Measurements from ENCODE around the gene IFTAP. TPM values are rescaled to one million over a fixed set of nuclear protein-coding genes. Genes with fewer than 3 reads are reported as not detected.
"Not testable (repeated sequence)": the region's sequence is repeated elsewhere in the genome, so short reads cannot be mapped to it uniquely, and the experiment has no call there.

The IFTAP gene
- total RNA-seq, 2 experiments from 2014 or later, result 4.5 TPM

DNA sequence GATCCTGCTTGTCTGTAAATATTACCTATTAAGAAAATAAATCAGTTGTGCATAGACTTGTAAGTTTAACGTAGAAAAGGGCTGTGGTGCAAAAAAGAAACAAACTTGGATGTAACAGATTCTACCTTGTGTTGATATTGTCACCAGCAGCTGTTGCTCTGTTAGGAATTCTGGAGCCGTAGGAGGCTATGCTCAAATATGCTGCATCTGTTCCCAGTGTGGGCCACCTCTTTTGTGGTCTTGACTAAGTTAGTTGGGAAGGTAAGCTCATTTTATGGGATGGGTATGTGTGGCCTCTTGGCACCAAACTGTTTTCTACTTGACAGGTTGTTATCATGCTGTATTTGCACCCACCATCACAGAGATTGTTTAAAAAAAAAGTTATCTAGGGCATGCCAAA is 33.2 kb downstream of the IFTAP start:
- CTCF ChIA-PET, result interaction anchor here (1.5 kb wide), 1 partner anchor 64 kb away, joined by 5 read pairs; no protein-coding TSS in a partner anchor
- POLR2A ChIA-PET, result no interaction called here

DNA sequence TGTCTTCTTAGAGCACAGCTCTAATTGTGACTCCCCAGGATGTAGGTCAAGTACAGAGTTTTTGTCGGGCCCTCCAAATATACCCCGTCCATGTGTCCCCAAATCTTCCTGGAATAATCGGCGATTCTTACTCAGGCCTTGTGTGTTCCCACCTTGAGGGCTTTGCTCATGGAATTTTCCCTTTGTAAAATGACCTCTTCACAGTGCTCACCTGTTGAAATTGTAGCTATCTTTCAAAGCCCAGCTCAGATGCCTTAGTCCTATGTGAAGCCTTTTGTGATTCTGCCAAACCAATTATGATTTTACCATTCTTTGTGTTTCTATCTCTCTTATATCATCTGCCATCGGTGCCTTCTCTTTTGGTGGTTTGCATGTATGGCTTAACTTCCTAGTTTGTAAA is 33.8 kb downstream of the IFTAP start:
- CTCF ChIA-PET, result interaction anchor here (1.5 kb wide), 1 partner anchor 65 kb away, joined by 5 read pairs; no protein-coding TSS in a partner anchor
- POLR2A ChIA-PET, result no interaction called here

DNA sequence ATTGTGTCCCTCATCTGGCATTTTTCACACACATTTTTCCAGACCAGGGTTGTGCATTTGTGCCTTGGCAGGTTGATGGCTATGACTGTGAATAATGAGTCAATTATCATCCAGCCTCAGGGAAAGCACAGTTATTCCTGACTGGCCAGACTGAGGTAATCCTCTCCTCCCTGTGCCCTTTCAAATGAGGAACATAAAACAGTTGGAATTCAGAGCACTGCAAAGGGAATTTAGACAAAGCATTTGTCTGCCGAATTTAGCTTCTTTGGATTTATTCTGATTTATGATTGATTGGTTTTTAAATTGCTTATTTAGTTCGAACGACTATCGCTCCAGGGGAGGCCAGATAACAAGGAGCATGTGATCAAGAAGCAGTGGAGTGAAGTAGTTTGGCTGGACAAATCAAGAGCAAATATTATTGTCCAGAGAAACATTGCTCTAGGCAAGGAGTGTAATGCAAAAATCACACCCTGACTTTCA is 34.5 kb downstream of the IFTAP start:
- ChIA-PET POLR2A (no interaction called here), CTCF (interaction anchor here (1.5 kb wide), 1 partner anchor 65 kb away, joined by 5 read pairs; no protein-coding TSS in a partner anchor)

DNA sequence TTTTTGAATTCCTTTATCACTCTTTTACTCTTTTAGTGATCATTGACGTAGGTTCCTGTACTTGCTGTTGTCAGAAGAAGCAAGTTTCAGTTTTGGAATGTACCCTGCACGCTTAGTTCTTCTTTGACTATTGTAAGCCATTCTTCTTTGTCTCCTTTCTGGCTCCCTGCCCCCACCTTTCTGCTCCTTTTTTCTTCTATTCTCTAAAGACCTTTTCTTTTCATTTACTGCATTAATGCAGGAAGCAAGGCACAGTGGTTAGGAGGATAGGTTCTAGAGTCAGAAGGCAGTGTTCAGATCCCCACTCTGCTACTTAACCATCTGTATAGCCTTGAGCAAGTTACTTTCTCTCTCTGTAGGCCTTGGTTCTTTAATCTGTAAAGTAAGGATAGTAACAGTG is 37.5 kb downstream of the IFTAP start:
- ChIA-PET POLR2A (no interaction called here), CTCF (no interaction called here)

DNA sequence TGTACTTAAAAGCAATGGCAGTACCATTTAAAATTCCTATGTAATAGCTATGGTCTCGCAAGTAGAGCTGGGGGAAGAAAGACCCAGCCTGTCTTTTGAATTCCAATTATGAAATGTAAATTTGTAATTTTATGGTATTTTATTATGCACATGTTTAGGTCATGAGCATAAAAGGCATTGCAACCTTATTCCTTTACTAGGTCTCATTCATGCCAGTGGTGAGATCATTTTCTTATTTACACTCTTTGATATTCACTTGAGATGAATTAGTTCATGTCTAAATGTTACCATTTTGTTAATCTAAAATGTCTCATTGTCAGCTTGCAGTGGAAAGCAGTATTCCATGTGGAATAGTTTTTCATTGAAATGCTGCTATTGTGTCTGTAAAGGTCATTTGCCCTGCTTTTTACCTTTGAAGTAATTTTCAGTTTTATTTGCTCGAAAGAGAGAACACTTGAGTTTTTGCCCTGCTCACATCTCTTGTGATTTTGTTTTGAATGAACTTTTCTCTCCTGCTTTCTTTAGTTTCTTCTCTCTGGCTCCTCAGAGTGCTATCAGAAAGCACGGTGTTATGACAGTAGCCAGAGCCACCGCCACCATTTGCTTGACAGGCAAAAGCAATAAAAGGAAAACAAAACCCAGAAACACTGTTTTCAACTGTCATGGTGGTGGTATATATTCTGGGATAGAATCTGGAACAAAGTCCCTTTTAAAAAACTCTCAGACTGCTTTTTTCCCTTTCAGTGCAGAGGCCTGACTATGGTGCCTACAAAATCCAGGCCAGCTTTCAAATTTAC is 41.0 kb downstream of the IFTAP start:
- ChIA-PET POLR2A (no interaction called here), CTCF (interaction anchor here (0.6 kb wide), 1 partner anchor 63 kb away, joined by 3 read pairs; no protein-coding TSS in a partner anchor)

DNA sequence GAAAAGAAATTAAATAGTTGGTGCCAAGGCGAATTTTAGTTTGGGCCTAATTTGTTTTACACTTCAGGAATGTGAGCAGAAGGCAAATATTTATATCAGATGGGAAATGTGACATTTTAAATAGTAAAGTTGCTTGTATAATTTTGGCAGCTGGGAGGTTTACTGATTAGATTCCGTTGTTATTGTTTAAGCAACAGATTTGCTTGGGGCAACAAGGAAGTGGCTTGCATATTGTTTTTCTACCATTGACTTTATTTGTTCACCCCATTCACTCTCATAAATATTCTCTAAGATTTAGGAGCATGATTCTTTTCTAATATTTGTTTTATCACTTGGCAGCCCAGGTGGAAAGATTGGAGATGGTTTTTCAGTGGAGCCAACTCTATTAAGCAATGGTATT is 44.3 kb downstream of the IFTAP start:
- POLR2A ChIA-PET, result no interaction called here
- CTCF ChIA-PET, result no interaction called here

DNA sequence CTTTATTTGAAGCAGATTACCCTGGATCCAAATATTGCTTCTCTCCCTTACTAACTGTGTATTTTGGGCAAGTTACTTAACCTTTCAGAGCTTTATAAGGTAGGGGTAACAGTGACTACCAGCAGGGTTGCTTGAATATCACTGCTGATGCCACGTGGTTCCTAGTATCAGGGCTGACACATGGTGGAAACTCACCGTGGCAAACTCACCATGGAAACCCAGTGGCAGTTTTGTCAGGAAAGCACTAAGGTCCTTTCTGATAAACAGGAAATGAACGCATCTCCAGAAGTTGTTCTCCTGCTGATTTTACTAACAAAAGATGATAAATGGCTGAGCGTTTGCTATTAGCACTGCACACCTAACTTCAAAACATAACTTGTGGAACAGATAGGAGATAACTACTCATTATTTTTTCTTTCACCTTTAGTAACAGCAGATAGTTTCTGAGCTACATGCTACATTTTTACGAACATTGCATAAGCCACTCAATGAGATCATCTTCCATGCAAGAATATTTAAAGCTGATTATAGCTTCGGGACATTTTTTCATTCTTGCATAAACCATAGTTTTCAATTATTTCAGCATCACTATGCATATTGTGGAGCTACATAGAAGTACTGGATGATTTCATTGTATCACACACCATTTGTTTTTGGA is 63.4 kb downstream of the IFTAP start:
- ChIA-PET POLR2A (no interaction called here), CTCF (no interaction called here)

DNA sequence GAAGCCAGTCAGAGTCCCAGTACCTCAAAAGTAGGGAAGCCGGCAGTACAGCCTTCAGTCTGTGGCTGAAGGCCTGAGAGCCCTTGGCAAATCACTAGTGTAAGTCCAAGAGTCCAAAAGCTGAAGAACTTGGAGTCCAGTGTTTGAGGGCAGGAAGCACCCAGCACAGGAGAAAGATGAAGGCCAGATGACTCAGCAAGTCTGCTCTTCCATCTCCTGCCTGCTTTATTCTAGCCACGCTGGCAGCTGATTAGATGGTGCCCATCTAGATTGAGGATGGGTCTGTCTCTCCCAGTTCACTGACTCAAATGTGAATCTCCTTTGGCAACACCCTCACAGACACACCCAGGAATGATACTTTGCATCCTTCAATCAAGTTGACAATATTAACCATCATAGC is 67.1 kb downstream of the IFTAP start:
- POLR2A ChIA-PET, result not testable (repeated sequence)
- CTCF ChIA-PET, result interaction anchor here (1.1 kb wide), 1 partner anchor 98 kb away, joined by 3 read pairs; no protein-coding TSS in a partner anchor

DNA sequence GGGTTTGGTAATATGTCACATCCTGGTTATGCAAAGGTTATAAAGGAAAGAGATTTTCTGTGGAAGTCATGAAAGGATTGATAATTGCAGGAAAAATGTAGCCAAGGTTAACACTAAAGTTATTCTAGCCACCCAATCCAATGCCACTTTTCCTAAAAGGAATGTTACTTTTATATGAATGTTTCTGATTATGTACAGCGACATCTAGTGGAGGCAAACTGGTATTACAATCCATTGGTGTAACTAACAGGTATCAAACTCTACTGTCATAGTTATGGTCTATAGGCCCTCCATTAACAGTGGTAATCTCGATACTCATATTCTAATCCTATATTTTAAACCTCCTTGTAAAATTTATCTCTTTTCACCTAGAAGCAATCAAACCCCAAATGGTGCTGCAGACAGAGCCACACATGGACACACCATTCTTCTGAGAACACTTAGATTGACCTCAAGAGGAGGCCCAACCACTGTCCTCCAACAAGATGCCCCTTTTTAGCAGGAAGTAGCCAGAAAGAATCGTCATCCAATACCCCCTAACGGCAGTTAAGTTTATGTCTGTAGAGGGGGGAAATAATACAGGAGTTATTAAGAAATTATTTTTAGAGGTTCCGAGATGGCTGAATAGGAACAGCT is 78.6 kb downstream of the IFTAP start:
- CTCF ChIA-PET, result interaction anchor here (2.6 kb wide), 1 partner anchor 108 kb away, joined by 13 read pairs; no protein-coding TSS in a partner anchor
- POLR2A ChIA-PET, result no interaction called here

DNA sequence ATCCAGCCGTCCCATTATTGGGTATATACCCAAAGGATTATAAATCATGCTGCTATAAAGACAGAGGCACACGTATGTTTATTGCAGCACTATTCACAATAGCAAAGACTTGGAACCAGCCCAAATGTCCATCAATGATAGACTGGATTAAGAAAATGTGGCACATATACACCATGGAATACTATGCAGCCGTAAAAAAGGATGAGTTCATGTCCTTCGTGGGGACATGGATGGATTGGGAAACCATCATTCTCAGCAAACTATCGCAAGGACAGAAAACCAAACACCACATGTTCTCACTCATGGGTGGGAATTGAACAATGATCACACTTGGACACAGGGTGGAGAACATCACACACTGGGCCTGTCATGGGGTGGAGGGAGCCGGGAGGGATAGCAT is 85.2 kb downstream of the IFTAP start:
- POLR2A ChIA-PET, CTCF ChIA-PET: not testable (repeated sequence)

DNA sequence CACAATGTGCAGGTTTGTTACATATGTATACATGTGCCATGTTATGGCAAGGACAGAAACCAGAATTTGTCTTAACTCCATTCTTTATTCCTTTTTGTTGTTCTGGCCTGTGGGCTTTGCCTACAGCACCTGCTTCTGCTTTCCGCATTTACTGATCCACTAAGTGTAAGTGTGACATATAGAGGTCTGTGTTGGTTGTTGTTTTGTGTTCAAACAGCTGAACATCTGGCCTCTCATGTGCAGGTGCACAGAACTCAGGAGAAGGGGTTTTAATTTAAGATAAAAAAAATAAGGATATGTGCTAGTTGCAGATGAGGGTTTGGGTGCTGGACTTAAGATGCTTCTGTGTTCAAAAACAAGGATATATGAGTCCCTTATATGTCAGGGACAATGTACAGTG is 89.5 kb downstream of the IFTAP start:
- CTCF ChIA-PET, result no interaction called here
- POLR2A ChIA-PET, result no interaction called here

DNA sequence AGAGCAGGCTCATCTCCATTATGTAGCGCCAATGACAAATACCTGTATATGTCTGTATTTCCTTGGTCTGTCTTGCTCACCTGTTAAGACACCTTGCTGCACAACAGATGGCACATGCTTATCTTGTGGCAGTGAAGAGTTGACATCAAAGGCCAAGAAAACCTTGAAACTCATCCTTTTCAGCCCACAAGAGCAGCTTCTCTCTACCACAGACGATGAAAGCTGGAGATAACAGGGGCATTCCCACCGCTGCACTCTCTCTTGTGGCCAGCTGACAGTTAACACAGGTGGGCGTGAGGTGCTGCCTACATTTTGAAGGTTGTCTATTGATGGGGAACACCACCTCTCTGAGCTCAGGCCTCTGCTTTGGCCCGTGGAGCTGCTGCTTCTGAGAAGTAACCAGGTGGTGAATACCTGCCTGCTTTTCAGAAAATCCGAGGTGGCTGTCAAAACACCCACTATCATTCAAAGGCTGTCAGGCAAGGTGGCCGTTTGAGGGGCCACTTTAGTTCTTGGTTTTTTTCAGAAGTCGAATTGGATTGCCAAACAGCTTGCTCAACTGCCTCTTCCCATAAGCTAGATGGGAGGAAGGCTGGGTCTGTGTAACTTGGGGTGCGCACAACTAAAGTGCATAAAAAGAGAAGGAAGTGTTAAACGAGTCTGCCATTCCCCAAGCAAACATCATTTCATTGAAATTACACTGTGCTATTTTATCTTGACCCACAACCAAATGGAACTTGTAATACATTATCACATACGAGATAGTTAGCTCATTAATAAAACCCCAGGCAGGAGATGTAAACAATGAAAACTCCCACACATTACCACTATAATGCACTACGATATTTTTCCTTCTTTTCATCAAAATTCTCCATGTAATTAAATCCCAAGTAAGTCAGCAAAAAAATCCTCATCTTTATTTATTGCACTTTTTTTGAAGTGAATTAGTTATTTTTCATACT is 90.8 kb downstream of the IFTAP start:
- CTCF ChIA-PET, result interaction anchor here (0.6 to 1.4 kb wide), 2 partner anchors 33 to 62 kb away, joined by 3 to 4 read pairs; no protein-coding TSS in a partner anchor
- POLR2A ChIA-PET, result no interaction called here

DNA sequence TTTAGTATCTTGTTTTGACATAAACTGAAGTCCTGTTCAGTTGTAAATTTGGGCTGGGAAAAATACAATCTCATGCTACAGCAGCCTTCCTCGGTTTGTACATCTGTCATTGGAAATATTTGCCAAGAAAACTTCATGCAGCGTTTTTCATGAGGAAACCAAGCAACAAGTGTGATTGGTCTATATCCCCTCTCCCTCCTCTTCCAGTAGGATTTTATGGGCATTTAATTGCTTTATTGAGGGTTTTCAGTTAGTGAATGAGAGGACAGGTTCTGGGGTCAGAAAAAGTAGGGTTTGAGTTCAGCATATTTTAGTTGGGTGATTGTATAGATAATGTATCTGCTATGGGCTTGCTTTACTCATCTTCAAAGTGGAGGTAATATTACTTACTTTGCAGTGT is 93.8 kb downstream of the IFTAP start:
- POLR2A ChIA-PET, result no interaction called here
- CTCF ChIA-PET, result no interaction called here

DNA sequence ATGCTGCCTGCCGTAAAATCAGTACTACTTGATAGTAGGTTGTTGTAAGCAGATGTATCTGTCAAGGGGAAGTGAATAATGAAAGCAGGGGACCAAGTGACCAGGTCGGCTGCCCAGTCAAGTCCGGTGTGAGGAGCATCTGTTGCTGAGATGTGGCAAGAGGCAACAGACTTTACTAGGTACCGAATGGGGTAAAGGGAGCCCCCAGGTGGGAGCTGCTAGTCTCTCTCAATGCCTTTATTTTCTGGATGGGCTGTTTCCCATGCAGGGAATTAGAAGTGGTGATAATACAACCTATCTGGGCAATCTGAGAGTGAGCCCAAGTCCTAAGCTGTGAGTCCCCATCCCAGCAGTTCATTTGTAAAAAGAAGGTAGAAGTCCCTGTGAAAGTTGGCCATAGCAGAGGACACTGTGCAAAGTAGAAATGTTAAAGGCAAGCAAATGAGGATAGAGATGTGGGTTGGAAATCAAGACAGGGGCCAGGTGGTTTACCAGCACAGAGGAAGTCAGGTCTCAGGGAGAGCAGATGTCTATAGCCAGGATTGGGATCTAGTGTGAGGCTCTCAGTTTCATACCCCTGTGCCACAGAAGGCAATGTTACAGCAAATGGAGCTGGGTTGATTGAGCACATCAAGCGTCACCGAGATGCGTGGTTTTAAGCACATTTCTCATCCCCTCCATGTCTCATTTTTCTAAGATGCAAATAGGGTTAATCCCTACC is 94.4 kb downstream of the IFTAP start:
- POLR2A ChIA-PET, result no interaction called here

DNA sequence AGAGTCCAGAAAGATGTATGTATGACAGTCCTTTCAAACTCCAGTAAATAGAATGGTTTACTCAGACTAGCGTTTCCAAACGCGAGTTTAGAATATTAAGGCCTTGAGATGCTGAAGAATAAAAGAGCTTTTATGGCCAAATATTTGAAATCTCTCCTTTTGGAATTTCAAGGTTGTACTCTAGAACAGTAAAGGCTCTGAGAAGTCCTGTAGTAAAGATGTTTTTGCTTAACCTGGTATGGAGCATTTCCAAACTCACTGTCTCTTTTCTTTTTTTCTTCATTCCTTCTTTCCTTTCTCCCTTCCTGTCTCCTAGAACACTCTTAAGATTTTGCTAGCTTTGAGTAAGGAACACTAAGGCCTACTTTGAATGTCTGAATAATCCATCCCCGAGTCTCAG is 95.1 kb downstream of the IFTAP start:
- POLR2A ChIA-PET, result no interaction called here
- CTCF ChIA-PET, result interaction anchor here (0.7 kb wide), 1 partner anchor 868 kb away, joined by 3 read pairs; no protein-coding TSS in a partner anchor

More for the DNA sequence above, 94.4 kb downstream of the IFTAP start:
- CTCF ChIA-PET, result no interaction called here

DNA sequence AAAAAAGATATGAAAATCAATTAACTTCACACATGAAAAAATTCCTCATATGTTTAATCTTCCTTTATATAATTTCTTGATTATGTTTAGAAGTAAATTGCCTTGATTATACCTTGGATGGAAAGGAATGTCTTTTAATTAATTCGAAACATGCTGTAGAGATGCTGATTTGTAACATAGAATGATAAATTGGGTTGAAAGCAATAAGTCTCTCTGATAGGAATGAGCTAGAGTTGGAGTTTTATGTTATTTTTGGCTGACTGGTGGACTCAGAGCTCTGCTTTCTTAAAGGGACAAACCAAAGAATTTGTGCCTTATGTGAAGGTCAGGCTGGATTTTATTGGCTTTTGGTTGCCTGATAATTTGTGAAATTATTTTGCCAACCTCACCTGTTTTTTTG is 98.4 kb downstream of the IFTAP start:
- ChIA-PET POLR2A (no interaction called here), CTCF (no interaction called here)

DNA sequence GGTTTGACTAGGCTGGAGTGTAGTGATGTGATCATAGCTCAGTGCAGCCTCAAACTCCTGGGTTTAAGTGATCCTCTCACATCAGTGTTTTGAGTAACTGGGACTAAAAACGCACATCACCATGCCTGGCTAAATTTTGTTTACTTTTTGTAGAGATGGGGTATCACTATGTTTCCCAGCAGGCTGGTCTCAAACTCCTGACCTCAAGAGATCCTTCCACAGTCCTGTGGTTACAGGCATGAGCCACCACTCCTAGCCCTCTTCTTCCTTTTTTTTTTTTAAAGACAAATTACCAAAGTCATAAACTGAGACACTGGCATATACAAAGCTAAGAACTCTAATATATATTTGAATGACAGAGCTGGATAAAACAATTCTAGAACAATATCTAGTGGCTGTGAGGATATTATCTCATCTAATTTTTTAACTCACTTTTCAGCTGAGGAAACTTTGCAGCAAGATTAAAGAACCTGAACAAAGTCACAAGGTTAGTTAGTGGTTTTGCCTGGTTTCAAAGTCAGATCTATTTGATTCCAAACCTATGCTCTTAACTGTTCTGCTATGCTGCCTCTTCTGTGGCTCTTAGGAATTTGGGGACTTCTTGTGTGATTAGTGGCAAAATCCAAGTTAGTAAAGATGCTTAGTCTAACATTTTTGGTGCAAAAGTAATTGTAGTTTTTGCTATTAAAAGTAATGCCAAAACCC is 99.0 kb downstream of the IFTAP start:
- POLR2A ChIA-PET, result no interaction called here
- CTCF ChIA-PET, result no interaction called here

DNA sequence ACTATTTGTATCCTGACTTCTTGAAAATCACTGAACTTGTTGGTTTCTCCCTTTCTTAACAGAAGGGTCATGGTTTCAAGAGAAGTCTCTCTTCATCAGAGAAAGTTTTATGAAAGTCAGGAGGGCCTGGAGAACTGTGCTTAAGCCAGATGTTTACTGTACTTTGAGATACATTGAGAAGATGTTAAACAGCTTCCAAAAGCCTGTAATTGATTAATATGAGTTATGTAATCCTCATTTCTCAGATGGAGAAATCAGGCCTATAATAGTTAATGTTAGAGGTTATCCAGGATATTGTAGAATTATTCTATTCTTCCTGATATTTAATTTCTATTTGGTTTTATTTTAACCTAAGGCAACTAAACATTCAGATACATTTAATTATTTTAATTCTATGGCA is 100.8 kb downstream of the IFTAP start:
- POLR2A ChIA-PET, result no interaction called here
- CTCF ChIA-PET, result no interaction called here

All from activated CD8-positive, alpha-beta memory T cell treated with anti-CD3 and anti-CD28 coated beads for 36 hours (primary cell).